Right ventricle myocardium inferior (tissue), 1 donor: Measurements from ENCODE around the gene TSPAN7. TPM values are rescaled to one million over a fixed set of nuclear protein-coding genes. Genes with fewer than 3 reads are reported as not detected.
A peak's percentile ranks its signal among the peaks of the same experiment; 100 is the strongest.

ENCODE experiments used
- ATAC-seq: fragments of 200-7000 bp; cut with Tn5 transposase; one replicate; pipeline ENCODE4 v1.9.1; 2020; ENCODE audit warnings: mild to moderate bottlenecking, moderate library complexity
- DNase-seq: peaks from one replicate; pipeline ENCODE4 v3.0.0; 2021; ENCODE audit errors: missing footprints
- intact Hi-C: fragments of 100-400 bp; cut with DNase I; formaldehyde crosslinking; loops from one replicate; pipeline ENCODE4 v1.11.0; 2022
- total RNA-seq: library from RNA; stranded (reverse); fragmentation: NEBNext Ultra II Directional; extraction: Animal tissue kit (Norgen Biotek cat#: 25700); gene quantifications from one replicate; pipeline ENCODE4 v1.2.1, GENCODE V29; 2021
- donor health status: DM: no; HTN: yes; CAD: no; lungs with severe emphysema.

TSPAN7 gene
- total RNA-seq, 1 donor from 2014 or later = 26.5 TPM

DNA sequence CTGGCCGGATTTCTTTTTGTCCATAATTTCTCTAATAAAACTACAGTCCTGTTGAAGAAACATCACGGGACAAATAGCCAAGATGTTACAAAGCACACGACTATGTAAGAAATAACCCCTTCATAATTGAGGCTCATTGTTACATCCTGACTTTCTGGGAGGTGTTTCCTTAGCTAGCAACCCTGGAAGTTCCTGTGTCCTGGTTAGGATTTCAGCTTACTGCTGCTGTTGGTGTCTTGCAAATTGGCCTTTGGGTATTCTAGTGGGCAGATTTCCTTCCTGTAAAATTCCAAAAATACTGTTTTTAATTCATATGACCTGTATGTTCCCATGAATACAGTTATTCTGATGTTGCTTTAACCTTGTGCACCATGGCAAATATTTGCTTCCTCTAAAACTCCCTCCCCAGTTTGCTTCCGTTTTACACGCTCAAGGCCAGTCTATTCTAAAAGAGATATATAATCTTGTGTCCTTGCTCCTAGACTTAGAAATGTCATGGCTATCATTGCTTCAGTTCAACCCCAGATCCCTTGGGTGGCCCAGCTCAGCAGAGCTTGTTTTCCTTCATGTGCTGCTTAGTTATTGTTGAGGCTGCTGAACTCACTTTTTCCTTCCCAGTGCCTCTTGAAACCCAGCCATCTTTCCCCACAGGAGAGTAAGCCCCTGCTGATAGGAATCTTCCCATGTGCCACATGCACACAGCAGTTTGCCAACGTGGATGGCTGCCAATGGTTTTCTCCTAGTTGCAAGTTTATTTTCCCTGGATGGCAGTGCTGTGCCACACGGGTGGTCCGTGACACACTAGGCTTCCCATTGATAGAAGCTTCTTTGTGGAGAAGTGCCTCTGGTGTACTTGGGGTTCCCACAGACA, 75.8 kb downstream of the TSPAN7 start:
- intact Hi-C loops = no loop called here
- DNase-seq (no peak), ATAC-seq (no peak)

DNA sequence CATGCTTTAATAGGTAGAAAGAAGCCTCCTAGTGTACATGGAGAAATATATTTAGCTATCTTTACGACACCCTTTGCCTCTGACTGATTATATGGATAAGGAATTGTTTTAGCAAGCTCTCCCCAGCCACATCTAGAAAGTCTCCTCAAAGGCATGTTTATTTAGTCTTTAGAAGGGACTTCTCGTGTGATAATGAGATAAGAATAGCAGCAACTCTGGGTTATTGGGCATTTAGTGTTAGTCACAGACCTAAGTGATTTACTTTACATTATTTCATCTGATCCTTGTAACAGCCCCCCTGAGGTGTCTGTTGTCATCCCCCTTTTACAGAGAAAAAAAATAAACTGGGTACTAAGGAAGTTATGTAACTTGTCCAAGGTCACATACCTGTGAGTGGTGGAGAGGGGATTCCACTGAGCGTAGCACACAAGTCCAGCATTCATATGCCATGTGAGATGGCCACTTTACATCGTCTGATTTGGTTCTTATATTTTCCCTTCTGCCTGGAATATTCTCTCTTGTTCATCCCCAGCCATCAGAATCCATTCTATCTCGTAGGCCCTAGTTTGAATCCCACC, 77.7 kb downstream of the TSPAN7 start:
- intact Hi-C loops = no loop called here
- ATAC-seq (no peak), DNase-seq (no peak)

DNA sequence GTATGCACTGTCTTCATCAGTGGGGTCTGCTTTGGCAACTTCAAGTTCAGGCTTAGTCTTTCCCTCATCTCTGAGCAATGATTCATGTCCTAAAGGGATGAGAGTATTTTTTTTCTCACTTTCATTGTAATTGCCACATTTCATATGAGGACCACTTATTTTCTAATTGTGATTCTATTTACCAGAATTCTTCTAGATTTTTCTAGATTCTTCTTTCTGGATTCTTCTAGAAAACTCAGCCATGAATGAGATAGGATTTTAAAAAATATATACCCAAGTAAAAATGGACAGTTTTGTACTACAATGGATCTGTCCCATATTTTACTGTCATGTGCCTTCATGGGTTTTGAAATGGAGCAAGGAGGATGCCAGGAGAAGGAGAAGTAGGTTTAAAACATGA, 78.4 kb downstream of the TSPAN7 start:
- no peak for ATAC-seq
- DNase-seq = no peak
- intact Hi-C loops = no loop called here

DNA sequence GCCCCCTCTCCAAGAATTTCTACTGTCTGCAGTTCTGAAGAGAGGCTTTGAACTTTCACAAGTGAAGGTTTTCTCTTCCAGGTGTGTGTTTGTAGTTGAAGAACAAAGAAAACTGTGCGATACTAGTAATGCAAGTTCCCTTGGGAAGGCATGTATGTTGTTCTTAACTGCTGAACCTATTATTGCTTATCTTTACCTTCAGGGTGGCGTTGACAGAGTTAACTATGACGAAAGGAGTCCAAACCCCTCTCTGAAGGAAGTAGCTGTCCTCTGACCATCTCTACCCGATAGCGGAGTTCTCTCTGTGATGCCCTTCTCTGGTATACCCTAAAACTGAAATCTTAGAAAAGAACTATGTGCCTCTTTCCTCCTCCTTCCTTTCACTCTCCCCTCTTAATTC, 79.9 kb downstream of the TSPAN7 start:
- ATAC-seq = no peak
- DNase-seq = no peak
- intact Hi-C loops = no loop called here

DNA sequence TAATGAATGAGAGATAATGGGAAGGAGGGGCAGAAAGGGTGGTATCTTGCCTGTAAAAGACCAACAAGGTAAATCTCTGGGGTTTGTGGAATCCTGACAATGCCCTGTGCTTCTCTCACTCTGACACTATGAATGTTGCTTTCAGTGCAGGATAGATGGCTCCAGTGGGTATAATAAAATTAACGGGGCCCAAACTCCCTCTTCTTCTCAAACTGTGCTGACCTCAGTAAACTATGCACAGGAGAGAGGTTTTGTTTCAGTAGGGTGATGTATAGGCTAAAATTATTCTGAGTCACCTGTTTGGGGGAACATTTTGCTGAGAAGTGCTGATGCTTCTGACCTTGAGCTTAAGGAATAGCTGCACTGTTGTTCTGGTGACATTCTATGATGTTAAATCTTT, 82.6 kb downstream of the TSPAN7 start:
- DNase-seq = no peak
- no peak for ATAC-seq
- intact Hi-C loops = no loop called here

DNA sequence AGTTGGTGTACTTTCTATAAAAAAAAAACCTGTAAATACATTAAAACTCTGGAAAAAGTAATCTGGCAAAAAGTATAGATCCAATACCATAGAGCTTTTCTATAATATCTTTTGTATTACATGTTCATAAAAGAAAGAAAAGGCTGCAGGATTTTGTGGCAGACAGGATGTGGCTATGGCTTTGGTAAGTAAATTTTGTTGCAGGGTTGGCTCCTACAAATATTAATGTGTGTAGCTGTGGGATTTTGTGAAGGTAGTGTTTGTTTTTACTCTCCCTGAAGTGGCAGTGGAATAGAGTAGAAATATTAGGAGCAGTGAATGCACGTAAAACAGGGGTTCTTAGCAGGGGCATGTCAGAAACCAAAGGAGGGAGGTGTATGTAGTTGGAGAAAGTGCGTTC, 84.8 kb downstream of the TSPAN7 start:
- intact Hi-C loops = no loop called here
- DNase-seq = no peak
- ATAC-seq = no peak

DNA sequence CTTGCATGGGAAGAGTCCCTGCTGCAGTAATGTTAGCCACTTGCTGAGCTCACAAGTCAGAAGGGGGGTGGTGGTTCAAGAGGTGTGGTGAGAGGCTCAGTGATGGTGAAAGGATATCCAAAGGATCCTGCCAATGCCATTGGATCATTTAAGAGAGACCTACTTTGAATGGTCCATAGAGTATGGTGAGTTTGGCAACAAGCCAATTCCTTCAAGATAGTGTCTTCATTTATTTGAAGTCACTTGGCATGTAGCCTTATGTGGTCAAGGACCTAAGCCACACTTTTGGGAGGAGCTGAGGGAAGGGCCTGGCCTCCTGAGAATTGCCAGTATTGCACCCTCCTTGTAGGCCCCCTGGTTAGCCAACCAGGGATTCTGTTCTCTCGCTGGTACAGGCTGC, 87.9 kb downstream of the TSPAN7 start:
- DNase-seq (no peak), ATAC-seq (no peak)
- intact Hi-C loops = no loop called here

DNA sequence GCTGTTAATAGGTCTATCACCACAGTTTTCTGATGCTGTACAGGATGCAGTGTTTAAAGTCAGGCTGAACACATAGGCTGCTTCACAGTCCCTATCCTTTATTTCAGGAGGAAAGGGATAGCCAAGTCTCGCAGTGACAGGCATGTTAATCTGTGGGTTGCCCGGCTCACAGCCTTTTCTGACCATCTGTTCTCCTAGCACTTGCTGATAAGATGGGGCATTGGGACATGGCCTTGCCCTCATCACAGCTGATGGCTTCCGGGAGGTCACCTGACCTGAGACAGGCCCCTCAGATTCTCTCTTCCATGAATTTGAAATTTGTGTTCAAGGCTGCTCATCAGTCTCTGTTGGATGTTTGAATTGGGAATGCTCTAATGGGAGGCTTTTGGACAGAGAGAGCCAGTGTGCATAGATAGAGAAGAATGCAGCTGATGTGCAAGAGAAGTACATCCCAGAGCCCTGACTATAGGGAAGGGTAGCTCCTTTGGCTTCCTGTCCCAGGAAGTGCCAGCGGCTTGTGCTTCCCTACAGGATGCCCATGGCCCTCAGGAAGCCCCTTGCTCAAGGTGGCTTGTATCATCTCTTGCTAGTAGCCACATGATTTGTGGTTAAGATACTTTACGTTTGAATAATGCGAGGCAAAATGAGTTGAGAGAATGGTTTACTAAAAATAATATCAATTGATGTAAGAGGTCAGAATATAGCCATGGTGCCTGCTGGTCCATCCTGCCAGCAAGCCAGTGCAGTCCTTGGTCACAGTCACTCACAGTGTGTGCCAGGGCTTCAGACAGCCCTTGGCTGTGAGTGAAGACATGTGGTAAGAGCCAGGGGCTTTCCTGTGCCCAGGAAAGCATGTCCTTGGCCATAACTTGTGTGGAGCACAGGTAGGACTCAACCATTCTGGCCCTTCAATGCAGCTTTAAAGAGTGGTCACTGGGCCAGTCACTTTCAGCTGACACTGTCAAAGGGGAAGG, 88.6 kb downstream of the TSPAN7 start:
- ATAC-seq = no peak
- intact Hi-C loops = loop anchor here (5.0 to 10.0 kb wide), 3 partner anchors 88 to 315 kb away; partner anchors contain the start of gene TSPAN7
- DNase-seq = no peak

DNA sequence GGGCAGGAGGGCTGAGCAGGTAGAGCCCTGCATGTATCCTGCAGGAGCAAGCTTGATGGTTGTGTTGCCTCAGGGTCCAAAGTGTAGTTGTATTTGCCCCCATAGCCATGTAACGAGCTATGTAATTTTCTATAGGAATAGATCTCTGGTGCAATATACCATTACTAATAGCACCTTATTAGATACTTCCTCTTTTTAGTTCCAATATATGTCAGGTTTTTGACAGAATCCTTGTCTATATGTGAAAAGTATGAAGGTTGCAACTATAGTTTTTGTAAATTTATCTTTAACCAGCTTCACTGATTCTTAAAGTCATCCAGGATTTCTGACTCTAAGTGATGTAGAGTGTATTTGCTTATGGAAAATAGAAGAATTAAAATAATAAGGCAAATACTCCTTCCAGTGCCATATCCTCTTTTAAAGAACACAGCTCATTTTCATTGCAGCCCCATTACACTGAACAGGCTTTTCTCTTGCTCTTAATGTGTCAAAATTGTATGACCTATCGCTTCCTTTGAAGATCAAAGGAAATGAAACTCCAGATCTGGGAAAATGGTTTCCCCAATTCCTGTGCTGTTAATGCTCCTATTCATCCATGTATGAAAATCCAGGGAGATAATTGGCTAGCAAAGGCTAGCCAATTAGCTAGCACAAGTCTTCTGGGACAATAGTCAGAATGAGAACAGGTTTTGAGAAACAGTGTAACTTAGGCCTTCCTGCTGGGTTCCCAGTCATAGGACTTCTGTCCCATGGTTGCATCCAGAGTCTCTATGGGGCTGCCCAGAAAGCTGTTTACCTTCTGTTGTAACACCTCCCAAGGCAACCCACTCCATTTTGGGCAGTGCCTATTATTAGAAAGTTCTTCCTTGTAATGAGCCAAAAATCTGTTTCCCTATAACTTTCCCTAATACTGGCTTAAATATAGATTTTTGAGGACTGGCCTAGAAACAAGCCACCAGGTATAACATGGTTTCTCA, 90.6 kb downstream of the TSPAN7 start:
- DNase-seq = no peak
- peak; percentile 71 for ATAC-seq
- intact Hi-C loops = loop anchor here (5.0 to 10.0 kb wide), 3 partner anchors 90 to 317 kb away; partner anchors contain the start of gene TSPAN7

DNA sequence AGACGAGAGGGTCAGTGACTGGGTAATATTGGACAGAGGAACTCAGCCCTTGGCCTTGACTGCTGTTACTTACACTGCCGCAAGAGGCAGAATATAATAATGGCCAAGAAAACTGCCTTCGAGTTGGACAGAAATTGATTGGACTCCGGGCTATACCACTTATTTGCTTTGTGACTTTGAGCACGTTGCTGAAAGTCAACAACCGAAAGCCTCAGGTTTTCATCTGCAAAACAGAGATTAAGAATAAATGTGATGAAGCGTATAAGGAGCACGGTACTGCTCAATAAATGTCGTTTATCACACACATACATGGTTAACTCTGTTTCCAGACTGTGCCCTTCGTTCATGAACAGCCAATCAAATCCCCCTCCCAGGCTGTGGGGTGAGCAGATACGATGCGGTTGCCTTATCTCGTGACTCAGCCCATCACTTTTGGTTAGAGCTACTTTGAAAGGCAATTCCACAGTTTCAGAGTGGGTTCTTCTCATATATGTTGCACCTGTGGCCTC, 91.6 kb downstream of the TSPAN7 start:
- intact Hi-C loops = loop anchor here (5.0 to 10.0 kb wide), 3 partner anchors 91 to 318 kb away; partner anchors contain the start of gene TSPAN7
- no peak for DNase-seq
- no peak for ATAC-seq

DNA sequence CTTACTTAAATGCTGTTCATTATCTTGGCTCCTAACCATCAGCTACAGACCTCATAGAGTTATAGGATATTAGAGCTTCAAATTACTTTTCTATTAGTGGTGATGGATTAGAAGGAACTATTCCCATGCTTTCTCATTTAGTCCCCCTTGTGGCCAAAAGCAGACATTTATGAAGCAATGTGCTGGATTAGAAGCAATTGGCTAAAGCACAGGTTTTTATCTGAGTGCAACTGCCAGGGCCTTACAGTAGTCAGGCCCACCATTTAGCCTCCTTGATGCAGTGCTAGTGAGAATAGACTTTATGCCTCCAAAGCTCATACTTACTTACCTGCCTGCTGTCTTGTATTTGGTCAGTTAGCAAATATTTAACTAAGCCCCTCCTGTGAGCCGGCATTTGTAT, 93.0 kb downstream of the TSPAN7 start:
- intact Hi-C loops = loop anchor here (5.0 to 10.0 kb wide), 3 partner anchors 92 to 320 kb away; partner anchors contain the start of gene TSPAN7
- peak; percentile 70 for ATAC-seq

DNA sequence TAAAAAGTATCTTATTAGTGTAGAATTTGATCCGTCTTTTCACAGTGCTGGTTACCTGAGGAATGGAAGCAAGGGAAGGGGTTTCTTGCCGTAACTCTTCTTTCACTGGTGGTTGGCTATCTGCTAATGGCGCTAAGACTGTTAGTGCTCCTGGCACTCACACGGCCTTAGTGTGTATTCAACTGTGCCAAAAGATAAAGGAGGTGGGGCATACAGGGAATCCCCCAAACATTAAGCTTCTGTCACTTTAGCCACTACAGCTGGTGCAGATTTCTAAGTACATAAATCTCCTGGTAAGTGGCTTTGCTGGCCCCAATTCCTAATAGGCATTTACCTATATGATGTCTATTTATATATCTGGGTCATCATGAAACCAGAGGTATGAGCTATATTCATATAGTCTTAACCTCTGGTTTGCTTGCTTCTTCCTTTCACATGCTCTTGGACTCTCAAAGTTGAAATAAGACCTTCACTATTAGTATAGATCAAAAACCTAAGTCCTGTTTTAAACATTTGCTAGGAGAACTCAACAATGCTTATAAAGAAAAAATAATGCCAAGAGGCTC, 95.1 kb downstream of the TSPAN7 start:
- intact Hi-C loops = loop anchor here (10.0 kb wide), 2 partner anchors 202 to 322 kb away; no protein-coding TSS in a partner anchor
- ATAC-seq (no peak), DNase-seq (no peak)

More for the DNA sequence above, 93.0 kb downstream of the TSPAN7 start:
- DNase-seq = no peak

DNA sequence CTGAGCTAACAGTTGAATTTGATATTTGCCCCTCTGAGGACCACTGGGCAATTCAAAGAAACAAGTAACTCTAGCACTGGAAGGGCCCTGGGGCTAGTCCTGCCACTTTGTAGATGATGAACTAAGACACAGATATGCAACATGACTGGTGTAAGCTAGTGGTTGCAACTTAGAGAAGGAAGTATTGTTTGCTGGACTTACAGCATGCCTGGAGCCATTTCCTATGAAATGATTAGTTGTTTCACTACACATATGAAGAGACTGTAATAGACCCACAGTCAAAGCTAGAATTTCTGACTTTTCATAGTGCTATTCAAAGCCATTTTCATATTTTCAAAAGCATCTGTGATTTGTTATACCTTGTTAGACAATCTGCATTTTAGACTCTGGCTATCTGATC, 96.2 kb downstream of the TSPAN7 start:
- no peak for ATAC-seq
- intact Hi-C loops = loop anchor here (10.0 kb wide), 2 partner anchors 203 to 323 kb away; no protein-coding TSS in a partner anchor
- no peak for DNase-seq

DNA sequence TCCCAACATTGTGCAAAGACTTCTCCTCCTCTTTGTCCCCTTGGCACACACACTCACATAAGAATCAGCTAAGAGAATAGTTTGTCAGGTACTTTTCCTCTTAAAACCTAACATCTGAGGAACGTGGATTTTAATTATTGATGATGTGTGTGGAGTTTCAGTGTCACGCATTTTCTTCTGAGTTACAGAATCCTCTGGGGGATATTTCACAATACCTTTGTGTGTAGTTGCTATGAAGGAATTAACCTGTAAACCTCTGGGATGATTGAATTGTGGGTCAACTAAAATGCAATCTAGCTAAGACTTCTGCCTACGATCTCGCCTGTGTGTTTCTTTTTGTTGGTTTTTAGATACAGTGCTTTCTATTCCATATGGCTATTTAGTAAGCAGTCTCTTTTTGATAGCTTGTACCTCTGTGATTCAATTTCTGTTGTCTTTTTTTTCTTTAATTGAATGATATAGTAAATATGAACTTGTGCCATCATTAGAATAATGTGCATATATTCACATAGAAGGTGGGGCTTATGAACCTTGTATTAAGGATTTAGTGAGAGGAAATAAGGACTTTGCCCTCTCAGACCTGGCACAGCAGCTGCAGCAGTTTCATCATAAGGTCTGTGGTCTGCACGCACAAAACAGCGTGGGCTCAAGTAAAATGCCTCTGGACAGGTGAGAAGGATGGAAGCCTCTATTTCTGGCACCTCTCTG, 99.2 kb downstream of the TSPAN7 start:
- ATAC-seq = no peak
- DNase-seq = no peak
- intact Hi-C loops = no loop called here

DNA sequence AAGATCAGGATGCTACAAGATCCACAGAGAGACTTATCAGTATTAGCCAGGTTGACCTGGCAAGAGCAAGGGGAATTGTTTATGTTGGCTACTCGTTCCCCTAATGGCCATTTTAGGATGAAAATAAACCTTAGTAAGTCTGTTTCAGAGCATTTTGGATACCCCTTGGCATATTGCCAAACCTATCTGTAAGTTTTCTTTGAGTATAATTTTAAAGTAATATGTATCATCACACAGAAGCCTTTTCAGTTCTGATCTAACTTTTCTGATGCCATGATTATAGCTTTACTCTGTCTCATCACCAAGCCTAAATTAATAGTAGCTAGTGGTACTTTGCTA, 99.7 kb downstream of the TSPAN7 start:
- DNase-seq (no peak), ATAC-seq (no peak)
- intact Hi-C loops = no loop called here

DNA sequence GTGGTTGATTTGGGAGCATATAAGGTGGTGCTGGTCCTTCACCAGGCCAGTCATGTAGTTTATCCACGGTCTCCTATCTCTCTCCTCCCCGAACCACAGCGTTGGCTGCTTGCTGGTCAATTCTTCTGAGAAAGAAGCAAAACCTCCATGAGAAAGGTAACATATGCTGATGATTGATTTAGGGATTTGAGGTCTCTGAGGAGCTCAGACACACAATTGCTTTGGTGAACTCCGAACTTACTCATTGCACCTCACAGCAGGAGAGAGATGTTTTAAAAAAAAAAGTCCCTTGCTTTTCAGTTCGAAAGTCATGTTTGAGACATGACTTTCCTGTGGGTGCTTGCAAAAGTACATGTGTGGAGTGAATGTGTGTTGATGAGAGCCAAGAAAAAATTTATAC, 100.2 kb downstream of the TSPAN7 start:
- intact Hi-C loops = no loop called here
- ATAC-seq (no peak), DNase-seq (no peak)

DNA sequence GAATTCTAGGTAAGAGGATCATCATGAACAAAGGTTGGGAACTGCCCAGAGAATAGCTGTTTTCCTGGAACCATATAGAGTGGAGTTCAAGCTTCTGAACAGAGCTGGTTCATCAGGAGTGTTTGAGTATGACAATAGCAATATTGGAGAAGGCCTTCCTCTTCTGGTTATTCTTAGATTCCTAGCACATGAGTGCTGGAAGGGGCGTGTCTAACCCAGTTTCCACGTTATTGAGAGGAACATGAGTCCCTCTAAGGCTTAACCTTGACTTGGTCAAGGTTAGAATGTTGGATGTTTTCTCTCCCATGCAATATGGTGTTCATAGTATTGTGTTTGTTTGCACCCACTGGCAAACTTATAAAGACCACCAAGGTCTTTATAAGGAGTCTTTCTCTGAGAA, 101.3 kb downstream of the TSPAN7 start:
- ATAC-seq = no peak
- intact Hi-C loops = no loop called here

More for the DNA sequence above, 101.3 kb downstream of the TSPAN7 start:
- DNase-seq = no peak
